Gastrocnemius medialis (tissue), 4 donors: ENCODE measurements around the gene PTPRT.

Source experiments
- CTCF ChIP-seq, 5 experiments: fragments of 450-650 bp in 3 of 5; fragments of 200-600 bp in 2 of 5; sonication (generic) in 2 of 5; IDR thresholded peaks in 4 of 5; conservative IDR thresholded peaks in 1 of 5; 1 replicate in 4 of 5; 2 replicates in 1 of 5; pipeline ENCODE4 v1.5.1; 2016 to 2019; ENCODE audit warnings: antibody characterized with exemption in 5 of 5, mild to moderate bottlenecking in 3 of 5, moderate library complexity in 3 of 5
- POLR2A ChIP-seq, 2 donors: fragments of 450-650 bp; IDR thresholded peaks; one replicate each; pipeline ENCODE4 v1.6.1; 2017; ENCODE audit warnings: antibody characterized with exemption in 2 of 2, mild to moderate bottlenecking in 2 of 2, moderate library complexity in 2 of 2

GRCh38 chr20:42063141-42063540 is 1126.6 kb downstream of the PTPRT start:
- no peak for TF ChIP-seq CTCF (IDR thresholded peaks at IDR 0.05 in 4 of 5, conservative IDR thresholded peaks at IDR 0.05 in 1 of 5)
- TF ChIP-seq POLR2A (IDR thresholded peaks at IDR 0.05): no peak
